Stomach (tissue), 4 donors: Measurements from ENCODE around the gene AFAP1.

Experiments used
- POLR2A ChIP-seq, 4 donors: fragments of 450-650 bp; IDR thresholded peaks; one replicate each; pipeline ENCODE4 v1.6.1; 2016; ENCODE audit warnings: antibody characterized with exemption in 4 of 4, control low read depth in 2 of 4, mild to moderate bottlenecking in 1 of 4, moderate library complexity in 1 of 4
- TF ChIP-seq, protein P1 (sequence below), 7 experiments: fragments of 450-650 bp in 4 of 7; fragments of 200-600 bp in 3 of 7; sonication (generic) in 3 of 7; IDR thresholded peaks; one replicate each; pipeline ENCODE4 v1.5.1; 2016 to 2019; ENCODE audit warnings: antibody characterized with exemption in 7 of 7, control low read depth in 2 of 7, mild to moderate bottlenecking in 1 of 7

DNA sequence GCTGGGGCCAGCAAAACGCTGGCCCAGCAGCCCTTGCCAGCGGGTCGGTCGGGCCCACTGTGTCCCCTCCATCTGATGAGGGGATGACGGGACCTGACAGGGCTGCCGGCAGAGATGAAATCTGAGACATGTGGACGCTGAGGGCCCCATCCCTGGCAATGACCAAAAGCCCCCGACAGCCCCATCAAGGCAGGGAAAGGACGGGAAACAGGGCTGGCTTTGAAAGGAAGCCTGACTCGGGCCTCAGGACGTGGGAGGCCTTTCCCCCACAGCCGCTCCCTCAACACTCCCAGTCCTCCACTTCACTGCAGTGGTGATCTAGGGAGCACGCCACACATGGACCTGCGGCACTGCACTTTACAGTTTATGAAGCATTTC, 202.4 kb downstream of the AFAP1 start:
- no peak for TF ChIP-seq POLR2A (IDR thresholded peaks at IDR 0.05)
- TF ChIP-seq, protein P1, sequence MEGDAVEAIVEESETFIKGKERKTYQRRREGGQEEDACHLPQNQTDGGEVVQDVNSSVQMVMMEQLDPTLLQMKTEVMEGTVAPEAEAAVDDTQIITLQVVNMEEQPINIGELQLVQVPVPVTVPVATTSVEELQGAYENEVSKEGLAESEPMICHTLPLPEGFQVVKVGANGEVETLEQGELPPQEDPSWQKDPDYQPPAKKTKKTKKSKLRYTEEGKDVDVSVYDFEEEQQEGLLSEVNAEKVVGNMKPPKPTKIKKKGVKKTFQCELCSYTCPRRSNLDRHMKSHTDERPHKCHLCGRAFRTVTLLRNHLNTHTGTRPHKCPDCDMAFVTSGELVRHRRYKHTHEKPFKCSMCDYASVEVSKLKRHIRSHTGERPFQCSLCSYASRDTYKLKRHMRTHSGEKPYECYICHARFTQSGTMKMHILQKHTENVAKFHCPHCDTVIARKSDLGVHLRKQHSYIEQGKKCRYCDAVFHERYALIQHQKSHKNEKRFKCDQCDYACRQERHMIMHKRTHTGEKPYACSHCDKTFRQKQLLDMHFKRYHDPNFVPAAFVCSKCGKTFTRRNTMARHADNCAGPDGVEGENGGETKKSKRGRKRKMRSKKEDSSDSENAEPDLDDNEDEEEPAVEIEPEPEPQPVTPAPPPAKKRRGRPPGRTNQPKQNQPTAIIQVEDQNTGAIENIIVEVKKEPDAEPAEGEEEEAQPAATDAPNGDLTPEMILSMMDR (IDR thresholded peaks at IDR 0.05) = no peak
